ENCODE results near the gene TMBIM1. TPM values are rescaled to one million over a fixed set of nuclear protein-coding genes. Genes with fewer than 3 reads are reported as not detected.

Gene TMBIM1
- total and polyA plus RNA-seq, 2 donors (not counting 3 experiments of a cell fraction or from before 2014, with no cell fraction given): 141 to 229 TPM

- BruUV-seq (replicated peaks): no TSS peak
- CTCF ChIA-PET: interaction anchor here (1.4 kb wide), 1 partner anchor 10 kb away, joined by 7 read pairs; the partner anchor contains the start of genes AAMP and PNKD
These were observed 32.1 kb downstream of the TMBIM1 start for GRCh38 chr2:218260166-218260565.

More at GRCh38 chr2:218260166-218260565, 32.1 kb downstream of the TMBIM1 start:
- dilution Hi-C loops (cut with MboI; ENCODE audit: extremely low pct_ligation_motif_present, low sequenced_read_pairs) (no loop called here), intact Hi-C loops (cut with micrococcal nuclease) (no loop called here)
- no peak overlapping the region for H3K4me2 ChIP-seq (ENCODE audit: insufficient read depth, low read length)
- H3K4me3 ChIP-seq (replicated peaks in 1 of 3; ENCODE audit: insufficient read depth in 1 of 3, low read depth in 1 of 3, low read length in 3 of 3): no peak overlapping the region
- no peaks in the 10 kb centered on the region for H3K9me1 ChIP-seq (replicated peaks; ENCODE audit: control insufficient read depth, extremely low read depth, insufficient read depth, low read length)
- H3K27me3 ChIP-seq (ENCODE audit: control insufficient read depth in 2 of 2, insufficient read depth in 2 of 2, low read length in 2 of 2): no peaks in the 10 kb centered on the region
- H3K9me3 ChIP-seq (replicated peaks; ENCODE audit: control insufficient read depth, insufficient read depth, low read length): no peaks in the 10 kb centered on the region
- no peaks in the 10 kb centered on the region for H4K20me1 ChIP-seq (replicated peaks; ENCODE audit: control insufficient read depth, extremely low read depth, insufficient read depth, low read length)
- DNase-seq (ENCODE audit: low read depth, low spot score): no peak
- no peak for FAIRE-seq
- H2AFZ ChIP-seq (ENCODE audit: low read depth, low read length): no peak overlapping the region
- H3K9ac ChIP-seq (replicated peaks; ENCODE audit: extremely low read depth, insufficient read depth, low read length): no peak overlapping the region
- no peak overlapping the region for H3K27ac ChIP-seq (ENCODE audit: insufficient read depth, low read depth, low read length)
- no peaks in the 10 kb centered on the region for H3K79me2 ChIP-seq (ENCODE audit: control insufficient read depth, insufficient read depth, low read length)
- no peak for TF ChIP-seq CTCF (IDR thresholded peaks at IDR 0.05; ENCODE audit: extremely low read depth in 1 of 2, insufficient read depth in 1 of 2, low read depth in 1 of 2, low read length in 2 of 2)
- no peak for TF ChIP-seq POLR2AphosphoS5 (IDR thresholded peaks at IDR 0.05; ENCODE audit: insufficient read depth, low read depth, low read length)
- TF ChIP-seq JUN (IDR thresholded peaks at IDR 0.05; ENCODE audit: borderline replicate concordance, insufficient read depth, insufficient read length, low read depth): no peak
- no peak for TF ChIP-seq GATA2 (IDR thresholded peaks at IDR 0.05; ENCODE audit: insufficient read depth, insufficient read length, low read depth, low read length)
- TF ChIP-seq EZH2 (IDR thresholded peaks at IDR 0.05; ENCODE audit: borderline replicate concordance, low read depth, low read length, severe bottlenecking): no peak
- no peak for TF ChIP-seq MYC (IDR thresholded peaks at IDR 0.05; ENCODE audit: low read depth, low read length)
- TF ChIP-seq FOS (IDR thresholded peaks at IDR 0.05; ENCODE audit: borderline replicate concordance, insufficient read depth, low read length): no peak
- no peak for TF ChIP-seq POLR2A (IDR thresholded peaks at IDR 0.05; ENCODE audit: low read depth, low read length)
- TF ChIP-seq MAX (IDR thresholded peaks at IDR 0.05; ENCODE audit: insufficient read depth, insufficient read length): no peak
- H3K36me3 ChIP-seq (ENCODE audit: control insufficient read depth in 2 of 2, extremely low read depth in 1 of 2, insufficient read depth in 2 of 2, low read length in 2 of 2): peaks cover 8 to 16% of the 10 kb centered on the region in 2 experiments
- H3K4me1 ChIP-seq (ENCODE audit: control insufficient read depth, extremely low read depth, insufficient read depth, low read length): peaks cover 17% of the 10 kb centered on the region
- POLR2A ChIA-PET: no interaction called here
